GM19023 (cell line): ENCODE results near the gene GATA3.

Experiments used
- ATAC-seq: cut with Tn5 transposase; IDR thresholded peaks from one replicate; pipeline ENCODE4 v1.9.1; 2021; ENCODE audit warnings: mild to moderate bottlenecking, moderate library complexity; ENCODE audit not compliant: unreplicated experiment

The GATA3 gene

GRCh38 chr10:8063128-8063908 lies 8.8 kb downstream of the GATA3 start:
- no peak for ATAC-seq

GRCh38 chr10:8063935-8064334 lies 9.4 kb downstream of the GATA3 start:
- ATAC-seq: no peak

GRCh38 chr10:8064436-8064835 lies 9.9 kb downstream of the GATA3 start:
- no peak for ATAC-seq

- no peak for ATAC-seq
Observed at GRCh38 chr10:8065651-8066050, 11.2 kb downstream of the GATA3 start.

- no peak for ATAC-seq
Observed at GRCh38 chr10:8066124-8066523, 11.6 kb downstream of the GATA3 start.

GRCh38 chr10:8066797-8067196 lies 12.3 kb downstream of the GATA3 start:
- ATAC-seq: no peak

GRCh38 chr10:8069108-8069507 lies 14.6 kb downstream of the GATA3 start:
- ATAC-seq: no peak

- ATAC-seq: no peak
Observed at GRCh38 chr10:8069627-8070026, 15.1 kb downstream of the GATA3 start.

GRCh38 chr10:8070440-8070839 lies 16.0 kb downstream of the GATA3 start:
- ATAC-seq: no peak

GRCh38 chr10:8071006-8071405 lies 16.5 kb downstream of the GATA3 start:
- no peak for ATAC-seq

GRCh38 chr10:8071666-8072065 lies 17.2 kb downstream of the GATA3 start:
- ATAC-seq: no peak

GRCh38 chr10:8072211-8072610 lies 17.7 kb downstream of the GATA3 start:
- ATAC-seq: no peak

- no peak for ATAC-seq
Observed at GRCh38 chr10:8073691-8074416, 19.4 kb downstream of the GATA3 start.

GRCh38 chr10:8074881-8075280 lies 20.4 kb downstream of the GATA3 start:
- no peak for ATAC-seq

- ATAC-seq: no peak
Observed at GRCh38 chr10:8075282-8076260, 21.1 kb downstream of the GATA3 start.

GRCh38 chr10:8076933-8077332 lies 22.4 kb downstream of the GATA3 start:
- no peak for ATAC-seq

GRCh38 chr10:8078027-8078426 lies 23.5 kb downstream of the GATA3 start:
- ATAC-seq: no peak

- no peak for ATAC-seq
Observed at GRCh38 chr10:8079126-8079525, 24.6 kb downstream of the GATA3 start.

GRCh38 chr10:8084799-8085198 lies 30.3 kb downstream of the GATA3 start:
- ATAC-seq: no peak

GRCh38 chr10:8085251-8085650 lies 30.8 kb downstream of the GATA3 start:
- no peak for ATAC-seq

- no peak for ATAC-seq
Observed at GRCh38 chr10:8086315-8086714, 31.8 kb downstream of the GATA3 start.
